Gastrocnemius medialis (tissue), 4 donors: ENCODE measurements around the gene VPS26B.

Experiments
- CTCF ChIP-seq, 5 experiments: fragments of 450-650 bp in 3 of 5; fragments of 200-600 bp in 2 of 5; sonication (generic) in 2 of 5; IDR thresholded peaks in 4 of 5; conservative IDR thresholded peaks in 1 of 5; 1 replicate in 4 of 5; 2 replicates in 1 of 5; pipeline ENCODE4 v1.5.1; 2016 to 2019; ENCODE audit warnings: antibody characterized with exemption in 5 of 5, mild to moderate bottlenecking in 3 of 5, moderate library complexity in 3 of 5
- POLR2A ChIP-seq, 2 donors: fragments of 450-650 bp; IDR thresholded peaks; one replicate each; pipeline ENCODE4 v1.6.1; 2017; ENCODE audit warnings: antibody characterized with exemption in 2 of 2, mild to moderate bottlenecking in 2 of 2, moderate library complexity in 2 of 2

- TF ChIP-seq CTCF (IDR thresholded peaks at IDR 0.05 in 4 of 5, conservative IDR thresholded peaks at IDR 0.05 in 1 of 5) = no peak
- TF ChIP-seq POLR2A (IDR thresholded peaks at IDR 0.05) = no peak
These were observed 4.8 kb downstream of the VPS26B start for GRCh38 chr11:134229126-134229790.
